ENCODE data around the gene FNDC8. TPM values are rescaled to one million over a fixed set of nuclear protein-coding genes. Genes with fewer than 3 reads are reported as not detected.

The FNDC8 gene
- not detected in 2 replicates for total RNA-seq

GRCh38 chr17:35121315-35121714 lies at the start of gene FNDC8:
Gene FNDC8 (plus strand): TSS chr17:35121615. CDS start chr17:35121694, 79 bp downstream.
- no peak for DNase-seq
- H3K27ac Mint-ChIP-seq: no peak within 1 kb of the TSS
- peaks cover 2% of the 10 kb centered on the region for H3K27me3 Mint-ChIP-seq
- no peak for ATAC-seq (ENCODE audit: low read depth)
- ChIA-PET POLR2A (interaction anchor here (0.6 to 0.8 kb wide), 2 partner anchors 98 to 160 kb away, joined by 3 read pairs; partner anchors contain the start of genes CCT6B and ZNF830), CTCF (interaction anchor here (0.9 to 4.2 kb wide), 7 partner anchors 99 to 701 kb away, joined by 3 to 53 read pairs (median 5); no protein-coding TSS in a partner anchor)
- intact Hi-C loops (cut with micrococcal nuclease): no loop called here
- peaks cover 26% of the 10 kb centered on the region for H3K4me1 Mint-ChIP-seq
- TF ChIP-seq CTCF (IDR thresholded peaks at IDR 0.05): no peak
- no peaks in the 10 kb centered on the region for H3K9me3 Mint-ChIP-seq
- H3K4me3 Mint-ChIP-seq: no peak within 1 kb of the TSS
- H3K36me3 Mint-ChIP-seq (ENCODE audit: low read depth): peaks cover 7% of the 10 kb centered on the region

- no peak for DNase-seq
- Mint-ChIP-seq H3K27ac (no peak overlapping the region), H3K27me3 (no peaks in the 10 kb centered on the region), H3K4me3 (no peak overlapping the region), H3K9me3 (no peaks in the 10 kb centered on the region), H3K4me1 (peaks cover 50% of the 10 kb centered on the region), H3K36me3 (ENCODE audit: low read depth) (peaks cover 8% of the 10 kb centered on the region)
- intact Hi-C loops (cut with micrococcal nuclease): no loop called here
- CTCF ChIA-PET: no interaction called here
- POLR2A ChIA-PET: no interaction called here
- ATAC-seq (ENCODE audit: low read depth): no peak
- no peak for TF ChIP-seq CTCF (IDR thresholded peaks at IDR 0.05)
Measured at GRCh38 chr17:35073183-35073790, 48.1 kb upstream of the FNDC8 start.

- peak overlapping the region; percentile 13 for H3K27ac Mint-ChIP-seq
- intact Hi-C loops (cut with micrococcal nuclease): no loop called here
- H3K4me1 Mint-ChIP-seq: peaks cover 42% of the 10 kb centered on the region
- no peak for DNase-seq
- H3K4me3 Mint-ChIP-seq: no peak overlapping the region
- ChIA-PET CTCF (no interaction called here), POLR2A (no interaction called here)
- peaks cover 8% of the 10 kb centered on the region for H3K36me3 Mint-ChIP-seq (ENCODE audit: low read depth)
- no peaks in the 10 kb centered on the region for H3K27me3 Mint-ChIP-seq
- ATAC-seq (ENCODE audit: low read depth): no peak
- no peak for TF ChIP-seq CTCF (IDR thresholded peaks at IDR 0.05)
- no peaks in the 10 kb centered on the region for H3K9me3 Mint-ChIP-seq
Measured at GRCh38 chr17:35073991-35074627, 47.3 kb upstream of the FNDC8 start.

- DNase-seq (no peak), ATAC-seq (ENCODE audit: low read depth) (no peak)
- TF ChIP-seq CTCF (IDR thresholded peaks at IDR 0.05): no peak
- Mint-ChIP-seq H3K9me3 (no peaks in the 10 kb centered on the region), H3K4me3 (no peak overlapping the region), H3K4me1 (peaks cover 37% of the 10 kb centered on the region), H3K36me3 (ENCODE audit: low read depth) (peaks cover 8% of the 10 kb centered on the region), H3K27ac (peak overlapping the region; percentile 30), H3K27me3 (no peaks in the 10 kb centered on the region)
- ChIA-PET POLR2A (no interaction called here), CTCF (no interaction called here)
- intact Hi-C loops (cut with micrococcal nuclease): no loop called here
Measured at GRCh38 chr17:35074711-35075707, 46.4 kb upstream of the FNDC8 start.

All from activated B cell treated with CpG ODN at 0.5 μM for 24 hours (primary cell).